Stomach (tissue), 9 donors: ENCODE data around the gene BRK1. TPM values are rescaled to one million over a fixed set of nuclear protein-coding genes. Genes with fewer than 3 reads are reported as not detected.
"Not testable (repeated sequence)": the region's sequence is repeated elsewhere in the genome, so short reads cannot be mapped to it uniquely, and the experiment has no call there.

ENCODE experiments used
- DNase-seq, 2 donors: peaks; one replicate each; pipeline versions ENCODE4 v3.0.0 to v3.0.0-alpha.2; 2013 to 2019
- H3K27ac ChIP-seq, 5 donors: fragments of 200-600 bp in 4 of 5; sonication (generic) in 4 of 5; one replicate each; pipeline ENCODE4 v1.5.1; 2013 to 2019; ENCODE audit warnings: mild to moderate bottlenecking in 1 of 5, moderate library complexity in 1 of 5
- H3K27me3 ChIP-seq, 3 donors: fragments of 200-600 bp; sonication (generic); one replicate each; pipeline ENCODE4 v1.5.1; 2017 to 2019; ENCODE audit warnings: mixed run types in 1 of 3
- H3K36me3 ChIP-seq, 4 donors: fragments of 200-600 bp; sonication (generic); 1 replicate in 3 of 4; 2 replicates in 1 of 4; pipeline ENCODE4 v1.5.1; 2016 to 2019
- H3K4me1 ChIP-seq, 4 donors: fragments of 200-600 bp; sonication (generic); one replicate each; pipeline ENCODE4 v1.5.1; 2016 to 2019
- H3K4me3 ChIP-seq, 4 donors: fragments of 200-600 bp; sonication (generic) in 3 of 4; one replicate each; pipeline ENCODE4 v1.5.1; 2016 to 2019; ENCODE audit warnings: mild to moderate bottlenecking in 1 of 4
- H3K9me3 ChIP-seq, 4 donors: fragments of 200-600 bp; sonication (generic); one replicate each; pipeline ENCODE4 v1.5.1; 2016 to 2019
- CTCF ChIP-seq, 7 experiments: fragments of 450-650 bp in 4 of 7; fragments of 200-600 bp in 3 of 7; sonication (generic) in 3 of 7; IDR thresholded peaks; one replicate each; pipeline ENCODE4 v1.5.1; 2016 to 2019; ENCODE audit warnings: antibody characterized with exemption in 7 of 7, control low read depth in 2 of 7, mild to moderate bottlenecking in 1 of 7
- EP300 ChIP-seq: sonication (generic); formaldehyde crosslinking; IDR thresholded peaks from one replicate; pipeline ENCODE4 v1.6.1; 2017; ENCODE audit warnings: antibody characterized with exemption
- POLR2A ChIP-seq, 4 donors: fragments of 450-650 bp; IDR thresholded peaks; one replicate each; pipeline ENCODE4 v1.6.1; 2016; ENCODE audit warnings: antibody characterized with exemption in 4 of 4, control low read depth in 2 of 4, mild to moderate bottlenecking in 1 of 4, moderate library complexity in 1 of 4
- POLR2AphosphoS5 ChIP-seq, 3 donors: sonication (generic); formaldehyde crosslinking; IDR thresholded peaks; one replicate each; pipeline ENCODE4 v1.6.1; 2016; ENCODE audit warnings: antibody characterized with exemption in 3 of 3
- WGBS, 5 donors: extraction: QIAGEN DNeasy Blood & Tissue Kit in 3 of 5; methylation state at CpG; one replicate each; pipeline versions ENCODE4 v1.1.5 to v1.1.7; 2013 to 2018; 5-methylcytosine and 5-hydroxymethylcytosine counted together
- intact Hi-C: fragments of 100-400 bp; cut with DNase I; formaldehyde crosslinking; loops from one replicate; pipeline ENCODE4 v1.15.1; 2023; ENCODE audit warnings: low total_unique reads
- polyA plus RNA-seq, 3 donors: library from polyadenylated mRNA; stranded (reverse); fragments of 200-250 nt; gene quantifications; one replicate each; pipeline ENCODE4 v1.2.3, GENCODE V29; 2013
- total RNA-seq, 5 donors: library from RNA; depleted of rRNA; stranded (reverse); fragments of >200 nt; gene quantifications; one replicate each; pipeline versions ENCODE4 v1.1.0 to v1.2.3, GENCODE V29; 2014 to 2016
- donor health status: healthy with polysubstance abuse.
- donor health status: Bipolar disorder and iron deficiency.
- donor health status: healthy.

BRK1 gene
- total and polyA plus RNA-seq, 8 donors, result 14.5 to 262 (median 109) TPM

GRCh38 chr3:10085738-10086137, 29.7 kb upstream of the BRK1 start:
- intact Hi-C loops, result no loop called here
- H3K27ac ChIP-seq, result peak overlapping the region in 4 of 5 donors; percentile 5 to 72 (median 46)
- WGBS, 5 donors, result 35 to 65% (median 41%) methylated on average over 1 of the region's 1 CpG

GRCh38 chr3:10088256-10088655, 27.2 kb upstream of the BRK1 start:
- no peaks in the 10 kb centered on the region for H3K27me3 ChIP-seq
- no peak for TF ChIP-seq EP300
- TF ChIP-seq POLR2A (IDR thresholded peaks at IDR 0.05), result no peak
- no peak for TF ChIP-seq POLR2AphosphoS5 (IDR thresholded peaks at IDR 0.05)
- TF ChIP-seq CTCF (IDR thresholded peaks at IDR 0.05), result no peak
- no peak overlapping the region for H3K27ac ChIP-seq
- H3K4me1 ChIP-seq, result no peaks in the 10 kb centered on the region
- H3K4me3 ChIP-seq, result no peak overlapping the region
- no peak for DNase-seq
- no peaks in the 10 kb centered on the region for H3K9me3 ChIP-seq
- WGBS, 5 donors, result 69 to 83% (median 75%) methylated on average over 4 of the region's 4 CpGs
- intact Hi-C loops, result no loop called here
- H3K36me3 ChIP-seq, result peaks cover 0 to 3% (median 0%) of the 10 kb centered on the region in 4 donors

More at GRCh38 chr3:10085738-10086137, 29.7 kb upstream of the BRK1 start:
- H3K9me3 ChIP-seq, result no peaks in the 10 kb centered on the region
- no peaks in the 10 kb centered on the region for H3K4me1 ChIP-seq
- H3K27me3 ChIP-seq, result no peaks in the 10 kb centered on the region
- DNase-seq, result peak in 1 of 2 donors; percentile 77
- TF ChIP-seq POLR2AphosphoS5 (IDR thresholded peaks at IDR 0.05) (peak in 1 of 3 donors; percentile 21), CTCF (IDR thresholded peaks at IDR 0.05) (no peak), EP300 (no peak), POLR2A (IDR thresholded peaks at IDR 0.05) (no peak)
- peaks cover 0 to 6% (median 0%) of the 10 kb centered on the region in 4 donors for H3K36me3 ChIP-seq
- H3K4me3 ChIP-seq, result no peak overlapping the region

- Histone ChIP-seq H3K36me3 (peaks cover 0 to 3% (median 0%) of the 10 kb centered on the region in 4 donors), H3K27me3 (no peaks in the 10 kb centered on the region), H3K27ac (peak overlapping the region in 4 of 5 donors; percentile 30 to 66 (median 48)), H3K4me1 (no peaks in the 10 kb centered on the region), H3K4me3 (no peak overlapping the region), H3K9me3 (no peaks in the 10 kb centered on the region)
- WGBS, 5 donors, result 38 to 62% (median 47%) methylated on average over 6 of the region's 6 CpGs
- no peak for TF ChIP-seq POLR2A (IDR thresholded peaks at IDR 0.05)
- no peak for TF ChIP-seq EP300
- no peak for TF ChIP-seq CTCF (IDR thresholded peaks at IDR 0.05)
- TF ChIP-seq POLR2AphosphoS5 (IDR thresholded peaks at IDR 0.05), result no peak
- peak; percentile 41 to 51 for DNase-seq
- intact Hi-C loops, result no loop called here
Observed at GRCh38 chr3:10090179-10090578, 25.3 kb upstream of the BRK1 start.

GRCh38 chr3:10090774-10091173, 24.7 kb upstream of the BRK1 start:
- H3K9me3 ChIP-seq, intact Hi-C loops, H3K27me3 ChIP-seq, H3K4me3 ChIP-seq, H3K4me1 ChIP-seq, DNase-seq, H3K36me3 ChIP-seq: not testable (repeated sequence)
- 44 to 60% (median 56%) methylated on average over 1 of the region's 1 CpG; no CpG with 5 or more reads in 2 of the 5 donors for WGBS, 5 donors
- H3K27ac ChIP-seq, result peak overlapping the region; percentile 30 to 66 (median 49)

GRCh38 chr3:10091387-10091786, 24.1 kb upstream of the BRK1 start:
- H3K4me3 ChIP-seq, intact Hi-C loops: not testable (repeated sequence)
- WGBS, 5 donors, result 21 to 74% (median 63%) methylated on average over 1 to 2 of the region's 2 CpGs

More at GRCh38 chr3:10091387-10091786, 24.1 kb upstream of the BRK1 start:
- H3K27me3 ChIP-seq, H3K36me3 ChIP-seq, H3K4me1 ChIP-seq, H3K9me3 ChIP-seq, DNase-seq: not testable (repeated sequence)
- H3K27ac ChIP-seq, result peak overlapping the region in 2 of 5 donors; percentile 7 to 49
